Subcutaneous adipose tissue (tissue), 4 donors: ENCODE data around the gene PTPRE. TPM values are rescaled to one million over a fixed set of nuclear protein-coding genes. Genes with fewer than 3 reads are reported as not detected.

ENCODE experiments used
- CTCF ChIP-seq: fragments of 450-650 bp; IDR thresholded peaks from one replicate; pipeline ENCODE4 v1.5.1; 2016; ENCODE audit warnings: low read depth, mild to moderate bottlenecking, control low read depth, antibody characterized with exemption, moderate library complexity
- total RNA-seq, 4 donors: library from RNA; depleted of rRNA; stranded (reverse); fragments of >200 nt; gene quantifications; one replicate each; pipeline ENCODE4 v1.1.0, GENCODE V29; 2016

The PTPRE gene
- total RNA-seq, 4 donors from 2014 or later, result 10.7 to 66.8 (median 27.9) TPM

DNA sequence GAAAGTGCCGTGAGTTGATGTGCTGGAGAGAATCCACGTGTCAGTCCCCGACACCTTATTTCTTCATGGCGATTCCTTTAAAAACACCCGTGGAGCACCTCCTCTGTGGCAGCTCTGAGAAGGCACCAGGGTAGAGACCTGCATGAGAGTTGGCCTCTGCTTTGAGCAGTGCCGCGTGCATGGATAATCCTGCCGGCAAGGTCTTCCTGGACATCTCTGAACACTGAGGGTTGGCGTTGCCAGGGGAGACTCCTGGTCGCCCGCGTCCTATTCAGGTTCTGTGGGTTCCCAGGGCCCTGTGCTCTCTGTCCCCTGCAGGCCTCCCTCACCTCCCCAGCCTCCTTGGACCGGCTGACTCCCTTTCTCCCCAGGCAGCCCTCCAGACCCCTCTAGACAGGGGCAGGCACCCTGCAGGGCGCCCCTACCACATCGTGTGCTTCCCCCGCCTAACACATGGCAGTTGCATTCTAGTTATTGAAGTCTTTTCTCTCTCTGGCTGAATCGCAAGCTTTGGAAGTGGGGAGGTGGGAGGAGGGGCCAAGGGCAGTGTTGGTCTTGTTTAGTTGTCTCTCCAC is 123.7 kb downstream of the PTPRE start:
- no peak for TF ChIP-seq CTCF

- TF ChIP-seq CTCF, result no peak
These were observed 124.3 kb downstream of the PTPRE start for GRCh38 chr10:128031216-128031615.

- no peak for TF ChIP-seq CTCF
These were observed 125.6 kb downstream of the PTPRE start for GRCh38 chr10:128032466-128032865.

- TF ChIP-seq CTCF, result no peak
These were observed 128.7 kb downstream of the PTPRE start for GRCh38 chr10:128035557-128035973.

GRCh38 chr10:128036011-128036615 is 129.2 kb downstream of the PTPRE start:
- no peak for TF ChIP-seq CTCF

DNA sequence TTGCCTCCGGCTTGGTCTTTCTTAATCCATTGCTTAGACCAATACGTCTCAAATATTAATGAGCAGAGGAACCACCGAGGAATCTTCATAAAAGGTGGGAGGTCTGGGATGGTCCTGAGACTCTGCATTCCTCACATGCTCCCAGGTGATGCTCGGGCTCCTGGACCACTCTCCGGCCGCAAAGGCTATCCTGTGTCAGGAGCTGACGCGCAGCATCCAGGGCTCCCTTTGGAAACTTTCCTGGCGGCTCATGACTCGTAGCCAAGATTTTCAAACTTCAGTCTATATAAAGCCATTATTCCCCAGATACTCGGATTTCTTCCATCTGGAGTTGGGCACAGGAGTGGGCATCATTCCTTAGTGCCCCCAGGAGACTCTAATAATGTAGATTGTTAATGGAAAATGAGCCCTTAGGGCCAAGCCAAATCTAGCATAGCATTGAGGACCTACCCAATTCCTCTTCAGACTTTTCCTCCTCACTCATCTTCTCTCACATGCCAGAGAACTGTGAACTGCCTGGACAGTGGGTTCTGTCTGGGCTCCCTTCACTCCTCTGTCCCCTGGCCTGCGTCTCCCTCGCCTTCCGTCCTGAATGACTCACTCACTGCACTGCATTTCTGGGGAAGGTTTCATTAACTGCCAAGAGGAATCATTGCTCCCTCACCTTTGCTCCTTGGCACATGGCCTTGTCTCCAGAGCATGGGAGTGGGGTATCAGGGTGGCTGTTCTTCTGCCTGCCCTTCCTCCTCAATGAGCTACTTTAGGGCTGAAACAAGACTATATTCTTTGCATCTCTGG is 130.0 kb downstream of the PTPRE start:
- TF ChIP-seq CTCF, result no peak

- no peak for TF ChIP-seq CTCF
These were observed 133.2 kb downstream of the PTPRE start for GRCh38 chr10:128040096-128040495.
